Stimulated activated CD4-positive, alpha-beta T cell treated with anti-CD3 and anti-CD28 coated beads, Interleukin-2, amount 100 ng/mL, for 48 hours (primary cell): ENCODE results near the gene ASIC4.

Source experiments
- DNase-seq, 2 donors: peaks; one replicate each; pipeline ENCODE4 v3.0.0-alpha.2; 2020

The ASIC4 gene

DNA sequence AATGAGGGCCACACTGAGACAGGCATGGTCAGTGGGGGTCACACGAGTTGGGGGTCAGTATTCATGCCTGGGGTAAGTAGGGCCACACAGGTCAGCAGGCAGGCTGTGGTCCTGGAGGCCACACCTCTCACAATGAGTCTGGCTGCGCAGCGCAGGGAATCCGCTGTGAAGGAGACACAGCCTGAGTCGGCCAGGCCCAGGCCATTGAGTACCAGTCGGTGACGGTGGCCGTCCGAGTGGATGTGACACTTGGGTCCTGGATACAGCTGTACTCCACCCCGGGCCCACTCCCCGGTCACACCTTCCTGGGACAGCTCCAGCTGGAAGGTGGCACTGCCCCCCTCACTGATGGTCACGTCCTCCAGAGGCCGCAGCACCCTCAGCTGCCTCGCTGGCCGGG, 40.1 kb downstream of the ASIC4 start:
- DNase-seq, result no peak

DNA sequence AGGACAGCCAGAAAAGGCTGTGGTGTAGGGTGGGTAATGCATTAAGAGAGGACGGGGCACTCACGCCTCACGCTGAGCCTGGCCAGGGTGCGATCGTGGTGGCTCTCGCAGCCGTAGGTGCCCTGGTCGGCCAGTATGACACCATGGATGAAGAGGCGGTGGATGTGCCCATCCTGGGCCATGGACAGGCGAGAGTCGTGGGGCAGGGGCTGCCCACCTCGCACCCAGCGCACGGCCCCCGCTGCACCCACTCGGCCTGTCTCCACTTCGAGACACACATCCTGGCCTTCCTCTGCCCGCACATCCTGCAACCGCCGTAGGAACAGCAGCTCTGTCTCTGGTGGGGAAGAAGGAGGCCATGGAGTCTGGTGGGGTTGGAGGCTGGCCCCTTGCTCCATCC, 41.7 kb downstream of the ASIC4 start:
- no peak for DNase-seq

DNA sequence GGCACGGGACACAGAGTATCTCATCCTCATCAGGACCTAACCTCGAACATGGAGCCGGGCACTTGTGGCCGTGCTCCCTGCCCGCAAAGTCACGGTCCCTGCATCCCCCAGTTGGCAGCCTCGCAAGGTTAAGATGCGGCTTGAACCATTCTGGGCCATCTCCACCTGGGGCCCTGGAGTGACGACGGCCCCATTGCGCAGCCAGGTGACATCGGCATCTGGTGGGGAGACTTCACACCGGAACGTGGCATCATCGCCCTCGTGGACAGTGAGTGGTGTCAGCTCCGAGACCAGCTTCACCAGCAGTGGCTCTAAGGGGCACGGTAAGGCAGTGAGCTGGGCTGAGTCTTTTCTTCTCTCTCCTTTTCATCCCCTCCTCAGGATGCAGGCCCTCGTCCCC, 42.1 kb downstream of the ASIC4 start:
- no peak for DNase-seq

DNA sequence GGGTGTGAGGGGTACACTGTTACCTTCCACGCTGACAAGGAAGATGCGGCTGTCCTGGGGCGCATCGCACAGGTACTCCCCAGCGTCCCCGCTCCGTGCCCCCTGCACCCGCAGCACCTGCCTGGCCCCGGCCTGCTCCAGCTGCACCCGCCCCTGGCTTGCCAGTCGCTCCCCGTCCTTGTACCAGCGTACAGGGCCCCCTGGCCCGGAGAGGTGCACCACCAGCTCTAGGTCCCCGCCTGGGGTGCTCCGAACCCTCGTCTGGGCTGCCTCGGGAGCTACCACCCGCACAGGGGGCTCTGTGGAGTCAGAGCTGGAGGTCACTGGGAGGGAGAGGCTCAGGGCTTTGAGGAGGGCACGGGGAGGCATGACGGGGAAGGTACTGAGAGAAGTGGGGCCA, 43.0 kb downstream of the ASIC4 start:
- no peak for DNase-seq

DNA sequence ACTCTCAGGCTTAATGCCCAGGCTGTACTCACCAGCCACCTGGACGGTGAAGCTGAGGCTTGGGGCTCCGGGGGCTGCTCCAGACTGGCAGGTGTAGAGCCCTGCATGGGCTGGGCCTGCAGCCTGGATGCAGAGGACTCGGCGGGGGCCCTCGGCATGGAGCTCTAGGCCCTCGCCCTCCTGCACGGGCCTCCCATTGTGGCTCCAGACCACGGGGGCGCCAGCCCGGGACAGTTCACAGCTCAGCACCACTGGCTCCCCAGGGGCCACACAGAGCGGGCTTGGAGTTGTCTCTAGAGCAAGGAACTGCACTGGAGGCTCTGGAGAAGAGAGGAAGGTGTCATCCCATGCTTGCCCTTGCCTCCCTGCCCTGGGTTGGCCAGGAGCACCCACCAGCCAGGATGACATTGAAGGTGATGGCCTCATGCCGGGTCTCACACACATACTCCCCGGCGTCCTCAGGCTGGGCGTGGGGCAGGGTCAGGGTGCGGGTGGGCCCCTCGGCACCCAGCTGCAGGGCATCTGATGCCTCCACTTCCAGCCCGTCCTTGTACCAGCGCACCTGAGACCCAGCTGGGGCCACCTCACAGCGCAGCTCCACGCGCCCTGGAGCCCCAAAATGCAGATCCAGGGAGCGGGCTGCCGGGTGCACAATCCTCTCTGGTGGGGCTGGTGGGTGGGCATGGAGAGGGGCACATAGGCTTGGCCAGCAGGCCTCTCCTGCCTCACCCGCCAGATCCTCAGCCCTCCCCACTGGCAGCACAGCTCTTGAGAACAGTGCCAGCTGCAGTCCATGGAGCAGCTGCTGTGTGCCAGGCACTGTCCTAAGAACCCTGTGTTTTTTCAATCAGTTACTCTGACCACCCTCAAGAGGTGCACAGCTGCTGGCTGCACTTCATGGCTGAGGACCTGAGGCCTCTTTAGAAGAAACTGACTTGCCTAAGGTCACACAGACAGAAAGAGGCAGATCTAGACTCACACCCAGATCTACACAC, 43.8 kb downstream of the ASIC4 start:
- no peak for DNase-seq

DNA sequence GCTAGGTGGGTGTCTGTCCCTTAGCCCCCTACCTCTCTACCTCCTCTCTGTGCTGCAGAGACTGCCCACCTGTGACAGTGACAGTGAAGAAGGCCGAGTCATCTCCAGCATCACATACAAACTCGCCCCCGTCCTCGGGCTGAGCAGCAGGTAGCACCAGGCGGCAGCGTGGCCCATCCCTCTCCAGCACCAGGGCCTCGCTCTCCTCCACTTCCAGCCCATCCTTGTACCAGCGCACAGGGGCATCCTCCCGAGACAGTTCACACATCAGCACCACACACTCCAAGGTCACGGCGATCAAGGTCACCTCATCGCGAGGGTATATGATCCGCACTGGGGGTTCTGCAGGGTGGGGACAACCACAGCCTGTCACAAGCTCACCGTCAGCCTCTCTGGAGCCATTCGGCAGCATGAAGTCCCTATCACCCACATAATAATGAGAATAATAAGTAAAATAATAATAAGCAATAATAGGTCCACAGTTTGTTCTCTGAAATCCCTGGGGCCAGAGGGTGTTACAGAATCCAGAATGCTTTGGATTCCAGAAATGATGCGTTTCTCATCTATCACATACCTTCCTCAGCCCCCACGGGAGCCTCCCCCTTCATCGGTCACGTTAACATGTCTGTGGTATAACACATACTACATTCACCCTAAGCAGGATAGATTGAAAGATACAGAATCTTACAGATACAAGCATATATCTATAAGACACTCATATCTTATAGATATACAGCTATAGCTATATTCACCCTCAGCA, 45.1 kb downstream of the ASIC4 start:
- DNase-seq, result no peak

DNA sequence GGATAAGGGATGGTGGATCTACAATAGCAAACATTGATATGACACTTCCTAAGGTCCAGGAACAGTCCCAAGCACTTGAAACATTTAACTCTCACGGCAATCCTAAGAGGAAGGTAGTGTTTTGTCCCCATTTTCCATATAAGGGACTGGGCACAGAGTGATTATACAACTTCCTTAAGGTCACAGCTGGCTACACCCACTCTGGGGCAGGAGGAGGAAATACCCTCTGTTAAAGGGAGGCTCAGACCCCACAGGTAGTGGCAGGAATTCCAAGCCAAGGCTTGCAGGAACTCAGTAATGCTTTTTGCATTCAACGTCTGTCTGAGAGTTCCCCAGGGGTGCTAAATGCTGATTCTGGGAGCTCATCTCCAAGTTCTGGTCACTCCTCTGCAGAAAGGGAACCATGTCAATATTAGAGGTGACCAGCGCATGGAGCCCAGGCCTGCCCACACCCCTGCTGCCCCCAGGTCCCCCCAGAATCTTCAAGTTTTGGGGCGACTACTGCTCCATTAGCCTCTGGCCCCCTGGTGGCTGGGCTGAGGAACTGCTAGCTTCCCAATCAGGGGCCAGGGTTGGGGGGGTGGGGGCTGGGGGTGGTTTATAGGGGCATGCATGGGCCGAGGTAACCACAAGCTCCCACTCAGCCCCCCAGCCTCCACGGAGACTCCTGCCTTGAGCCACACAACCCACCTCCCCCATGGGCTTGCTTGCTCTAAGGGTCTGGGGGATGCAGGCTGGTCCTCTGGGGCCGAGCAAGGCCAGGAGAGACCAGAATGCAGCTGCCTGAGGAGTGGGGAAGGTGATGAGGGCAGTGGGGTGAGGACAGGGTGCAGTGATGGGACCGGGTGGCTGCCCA, 46.0 kb downstream of the ASIC4 start:
- no peak for DNase-seq

DNA sequence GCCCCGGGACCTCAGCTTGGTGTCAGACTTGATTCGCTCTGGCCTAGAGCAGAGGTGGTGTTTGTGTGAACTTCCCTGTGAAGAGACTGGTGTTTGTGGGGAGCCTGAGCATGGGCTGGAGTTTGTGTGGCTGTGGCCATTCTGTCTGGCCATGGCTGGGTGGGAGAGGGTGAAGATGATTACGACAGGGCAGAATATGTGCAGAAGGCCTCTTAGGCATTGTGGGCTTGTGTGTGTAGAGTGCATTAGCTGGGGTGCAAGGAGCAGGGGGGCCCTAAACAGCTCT, 46.6 kb downstream of the ASIC4 start:
- no peak for DNase-seq

DNA sequence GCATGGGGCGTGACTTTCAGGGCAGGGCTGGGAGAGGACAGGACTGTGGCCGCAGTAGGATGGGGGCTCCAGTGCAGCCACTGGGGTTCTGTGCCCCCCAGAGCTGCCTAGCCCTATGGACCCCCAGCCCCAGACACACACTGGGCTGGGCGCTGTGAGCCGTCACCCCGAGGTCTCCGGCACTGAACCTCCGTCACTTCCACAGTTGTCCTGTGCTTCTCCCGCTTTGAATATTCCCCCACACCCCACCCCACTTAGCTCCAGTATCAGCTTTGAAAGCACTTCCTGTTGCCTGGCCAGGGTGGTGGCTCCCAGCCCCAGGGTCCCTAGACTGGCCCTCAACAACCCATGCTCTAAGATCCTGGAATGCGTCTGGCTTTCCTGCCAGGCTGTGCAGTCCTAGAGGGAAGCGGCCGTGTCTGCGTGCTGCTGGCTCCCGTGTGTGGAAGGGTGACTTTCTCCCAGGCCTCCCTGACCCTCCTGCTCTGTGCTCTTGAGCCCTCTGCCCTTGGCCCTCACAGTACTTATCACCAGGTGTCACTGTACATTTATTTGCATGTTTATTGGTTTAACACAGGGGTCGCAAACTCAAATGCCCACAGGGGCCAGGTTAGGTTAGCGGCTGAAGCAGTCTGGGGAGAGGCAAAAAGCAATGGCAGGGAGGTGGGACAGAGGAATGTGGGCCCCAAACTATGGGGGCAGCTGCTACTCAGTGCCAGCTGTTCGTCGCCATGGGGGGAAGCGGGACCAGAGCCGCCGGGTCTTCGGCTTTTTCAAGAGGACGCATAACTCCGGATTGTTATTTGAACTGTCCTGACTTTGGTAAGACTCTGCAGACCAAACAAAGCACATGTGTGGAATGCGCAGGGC, 47.1 kb downstream of the ASIC4 start:
- DNase-seq, result no peak

DNA sequence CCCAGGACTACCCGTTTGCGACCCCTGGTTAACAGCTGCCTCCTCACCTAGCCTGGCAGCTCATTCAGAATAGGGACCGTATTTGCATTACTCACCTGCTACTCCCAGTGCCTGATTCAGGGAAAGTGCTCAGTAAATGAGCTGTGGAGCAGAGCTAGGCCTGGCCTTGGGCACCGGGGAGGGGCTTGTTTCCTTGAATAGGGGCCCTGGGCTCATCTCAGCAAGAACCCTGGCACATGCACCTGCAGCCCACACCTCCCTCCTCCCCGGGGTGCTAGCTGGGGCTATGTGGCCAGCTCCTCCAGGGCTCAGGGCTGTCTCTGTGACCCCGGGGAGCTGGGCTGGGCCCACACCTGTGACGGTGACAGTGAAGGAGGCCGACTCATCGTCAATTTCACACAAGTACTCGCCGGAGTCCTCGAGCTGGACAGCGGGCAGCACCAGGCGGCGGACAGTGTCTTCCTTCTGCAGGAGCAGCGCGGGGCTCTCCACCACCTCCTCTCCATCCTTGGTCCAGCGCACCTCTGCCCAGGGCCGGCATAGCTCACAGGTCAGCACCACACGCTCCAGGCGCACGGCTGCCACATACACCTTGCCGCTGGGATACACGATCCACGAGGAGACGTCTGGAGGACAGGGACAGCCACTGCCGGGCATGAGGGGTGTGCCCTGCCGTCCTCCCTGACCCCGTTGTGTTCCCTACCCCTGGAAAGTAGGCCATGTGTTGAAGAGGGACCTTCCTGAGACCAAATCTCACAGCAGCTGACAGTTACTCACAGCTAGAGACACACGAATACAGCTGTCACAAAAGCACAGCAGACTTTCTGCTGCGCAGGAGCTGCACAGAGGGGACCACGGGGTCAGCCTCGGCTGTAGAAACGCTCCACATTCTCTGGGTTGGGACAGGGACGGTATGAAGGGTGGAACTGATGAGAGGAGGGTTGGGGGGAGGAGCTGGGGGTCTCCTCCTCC, 48.1 kb downstream of the ASIC4 start:
- DNase-seq, result no peak

DNA sequence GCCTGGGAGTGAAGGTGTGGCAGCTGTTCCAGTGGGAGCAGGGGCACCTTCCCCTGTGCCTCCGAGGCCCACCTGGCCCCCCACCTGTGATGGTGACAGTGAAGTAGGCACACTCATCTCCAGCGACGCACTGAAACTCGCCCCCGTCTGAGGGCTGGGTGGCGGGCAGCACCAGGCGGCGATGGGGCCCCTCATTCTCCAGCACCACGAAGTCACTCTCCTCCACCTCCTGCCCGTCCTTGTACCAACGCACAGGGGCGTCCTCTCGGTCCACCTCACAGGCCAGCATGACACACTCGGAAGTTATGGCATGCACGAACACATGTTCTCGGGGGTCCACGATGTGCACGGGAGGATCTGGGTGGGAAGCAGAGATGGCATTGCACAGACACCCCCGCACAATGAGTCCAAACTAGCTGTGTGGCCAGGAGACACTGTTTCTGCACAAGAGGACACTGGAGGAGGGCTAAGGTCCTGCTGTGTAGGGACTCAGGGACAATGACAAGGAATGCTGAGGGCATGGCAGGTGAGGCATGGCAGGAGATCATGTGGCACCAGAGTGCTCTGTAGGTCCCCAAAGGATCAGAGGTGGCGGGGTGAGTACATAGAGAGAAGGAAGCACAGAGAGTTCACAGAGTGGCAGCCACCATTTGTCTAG, 49.1 kb downstream of the ASIC4 start:
- no peak for DNase-seq

DNA sequence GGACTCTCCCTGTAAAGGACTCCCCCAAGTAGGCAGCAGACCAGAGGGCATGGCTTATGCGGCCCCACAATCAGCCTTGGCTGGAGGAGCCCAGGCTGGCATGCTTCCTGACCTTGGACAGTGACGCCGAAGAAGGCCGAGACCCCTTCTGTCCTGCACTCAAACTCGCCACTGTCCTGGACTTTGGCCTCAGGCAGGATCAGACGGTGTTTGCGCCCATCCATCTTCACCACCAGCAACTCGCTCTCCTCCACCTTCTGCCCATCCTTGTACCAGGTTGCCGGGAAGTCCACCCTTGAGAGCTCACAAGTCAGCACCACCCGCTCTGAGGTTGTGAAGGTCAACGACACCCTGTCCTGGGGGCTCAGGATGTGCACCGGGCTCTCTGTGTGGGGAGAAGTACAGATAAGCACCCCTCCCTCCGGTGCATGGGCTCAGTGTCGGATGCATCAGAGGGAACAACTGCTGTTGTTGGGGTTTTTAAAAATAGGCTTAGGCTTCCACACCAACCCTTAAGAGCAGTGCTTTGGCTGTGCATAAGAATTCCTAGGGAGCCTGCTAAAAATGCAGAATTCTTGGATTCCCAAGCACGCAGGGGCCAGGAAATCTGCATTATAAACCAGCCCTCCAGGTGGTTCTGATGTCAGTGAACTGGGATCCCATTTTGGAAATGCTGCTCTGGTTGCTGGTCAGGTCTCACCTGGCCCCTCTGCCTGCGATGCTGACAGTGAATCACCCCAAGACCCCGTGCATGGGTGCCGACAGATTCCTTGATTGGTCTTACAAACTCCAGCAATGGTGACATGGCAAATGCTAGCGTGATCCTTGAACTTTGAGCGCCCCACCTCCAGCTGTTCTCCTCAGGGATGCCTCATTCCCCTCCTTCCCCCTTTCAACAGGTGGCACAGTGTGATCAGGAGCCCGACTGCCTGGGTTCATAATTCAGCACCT, 51.1 kb downstream of the ASIC4 start:
- DNase-seq, result no peak

DNA sequence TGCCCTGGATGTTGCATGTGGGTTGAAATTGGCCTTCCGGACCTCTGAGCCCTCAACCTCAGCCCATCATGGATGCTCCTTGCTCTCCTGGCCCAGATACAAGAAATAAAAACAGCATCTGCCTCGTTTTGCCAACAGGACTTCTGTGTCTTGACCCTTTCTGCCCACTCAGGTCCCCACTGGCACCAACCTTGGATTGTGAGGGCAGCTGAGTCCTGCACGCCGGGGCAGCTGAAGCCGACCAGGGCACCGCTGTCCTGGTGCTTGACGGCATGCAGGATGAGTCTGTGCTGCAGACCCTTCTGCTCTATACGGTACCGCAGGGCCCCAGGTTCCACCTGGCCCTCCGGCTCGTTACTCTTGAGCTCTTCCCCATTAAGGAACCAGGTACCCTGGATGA, 52.4 kb downstream of the ASIC4 start:
- DNase-seq, result no peak

DNA sequence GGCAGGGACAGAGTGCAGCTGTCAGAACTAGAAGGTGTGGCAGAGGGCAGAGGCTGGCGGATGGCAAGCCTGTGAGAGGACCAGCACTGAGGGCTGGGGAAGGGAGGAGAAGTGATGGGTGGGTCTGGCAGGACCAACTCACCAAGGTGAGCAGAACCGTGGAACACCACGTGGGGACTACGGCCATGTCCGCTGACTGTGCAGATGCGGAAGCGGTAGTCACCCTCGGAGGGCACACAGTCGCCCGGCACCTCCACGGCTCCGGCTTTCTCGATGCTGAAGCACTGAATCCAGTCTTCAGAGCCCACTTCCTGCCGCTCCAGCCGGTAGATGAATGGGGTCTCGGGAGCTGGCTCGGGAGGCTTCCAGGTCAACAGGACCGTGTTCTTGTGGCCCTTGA, 52.8 kb downstream of the ASIC4 start:
- no peak for DNase-seq

DNA sequence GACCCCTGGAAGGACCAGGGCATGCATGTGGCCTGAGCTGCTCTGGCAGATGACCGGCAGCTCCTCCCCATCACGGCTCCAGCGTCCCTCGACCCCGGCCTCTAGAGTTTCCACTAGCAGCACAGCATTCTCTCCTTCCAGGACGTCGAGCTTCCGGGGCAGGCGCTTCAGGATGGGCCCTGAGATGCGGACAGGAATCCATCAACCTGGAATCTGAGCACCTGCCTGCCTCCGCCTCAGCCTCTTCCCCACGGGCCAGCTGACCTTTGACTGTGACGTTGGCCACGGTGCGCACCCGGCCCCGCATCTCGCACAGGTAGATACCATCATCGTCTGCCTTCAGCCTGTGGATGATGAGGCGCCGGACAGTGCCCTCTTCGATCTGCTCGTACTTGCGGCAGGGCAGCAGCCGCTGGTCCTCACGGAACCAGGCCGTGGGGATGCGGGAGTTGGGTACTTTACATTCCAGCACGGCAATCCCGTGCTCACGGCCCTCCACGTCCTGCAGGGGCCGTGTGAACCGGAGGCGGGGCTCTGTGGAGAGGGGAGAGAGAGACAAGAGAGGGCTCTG, 53.6 kb downstream of the ASIC4 start:
- DNase-seq, result no peak

DNA sequence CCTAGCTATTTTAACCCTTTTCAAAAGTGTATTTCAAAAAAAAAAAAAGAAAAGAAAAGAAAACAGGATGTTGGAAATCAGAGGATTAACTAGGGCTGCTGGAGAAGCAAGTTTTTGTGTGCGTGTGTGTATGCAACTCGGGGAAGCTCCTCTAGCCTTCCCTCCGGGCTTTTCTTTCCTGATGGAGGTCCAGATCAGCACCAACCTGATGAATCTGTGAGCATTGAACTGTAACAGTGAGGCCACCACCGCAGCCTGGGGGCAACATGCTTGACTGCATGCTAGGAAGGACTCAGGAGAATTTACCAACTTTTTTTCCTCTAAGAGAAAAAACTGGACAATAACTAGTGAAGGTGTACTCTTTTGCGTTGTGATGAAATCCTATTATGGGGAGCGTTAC, 54.8 kb downstream of the ASIC4 start:
- DNase-seq, result no peak

DNA sequence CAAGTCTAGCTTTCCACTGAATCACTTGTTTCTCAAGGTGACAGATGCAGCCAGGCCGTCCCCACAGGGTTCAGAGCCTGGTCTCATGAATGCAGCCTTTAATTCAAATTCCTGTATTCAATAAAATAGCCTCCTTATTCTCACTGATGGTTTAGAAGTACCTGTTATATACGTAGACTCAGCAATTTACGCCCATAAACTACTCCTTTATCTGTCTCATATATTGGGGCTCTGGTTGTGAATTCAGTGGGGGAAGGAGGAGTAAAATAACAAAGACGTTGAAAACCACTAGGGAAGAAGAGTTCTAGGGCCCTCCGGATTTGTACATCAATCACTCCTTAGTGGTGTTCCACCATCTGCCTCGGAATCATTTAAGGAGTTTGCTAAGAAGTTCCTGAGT, 55.4 kb downstream of the ASIC4 start:
- no peak for DNase-seq

DNA sequence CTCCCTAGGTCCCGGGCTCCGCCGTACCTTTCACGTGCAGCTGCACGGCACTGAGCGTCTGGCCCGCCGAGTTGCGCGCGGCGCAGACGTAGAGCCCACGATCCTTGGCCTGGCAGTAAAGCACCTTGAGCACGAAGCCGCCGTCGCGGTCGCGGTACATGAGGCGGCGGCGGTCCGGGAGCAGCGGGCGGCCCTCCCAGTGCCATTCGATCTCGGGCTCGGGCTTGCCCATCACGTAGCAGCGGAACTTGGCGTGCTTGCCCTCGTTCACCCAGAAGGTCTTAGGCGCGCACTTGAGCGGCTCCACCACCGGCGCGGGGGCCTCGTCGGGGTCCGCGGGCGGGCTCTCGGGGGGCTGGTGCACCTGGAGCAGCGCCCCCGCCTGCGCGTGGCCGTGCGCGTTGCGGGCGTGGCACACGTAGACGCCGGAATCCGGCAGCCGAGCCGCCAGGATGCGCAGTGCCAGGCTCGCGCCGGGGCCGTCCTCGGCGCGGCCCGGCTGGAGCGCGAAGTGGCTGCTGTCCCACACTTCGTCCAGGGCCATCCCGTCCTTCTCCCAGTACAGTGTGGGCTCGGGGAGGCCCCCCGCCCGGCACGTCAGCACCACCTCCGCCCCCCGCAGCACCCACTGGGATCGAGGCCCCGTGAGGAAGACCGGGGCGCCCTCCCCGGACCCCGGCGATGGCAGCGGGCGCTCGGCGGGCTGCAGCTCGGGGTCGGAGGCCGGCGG, 56.1 kb downstream of the ASIC4 start:
- DNase-seq, result no peak
